ENCODE measurements around the gene REXO1.
A peak's percentile ranks its signal among the peaks of the same experiment; 100 is the strongest.

REXO1 gene

DNA sequence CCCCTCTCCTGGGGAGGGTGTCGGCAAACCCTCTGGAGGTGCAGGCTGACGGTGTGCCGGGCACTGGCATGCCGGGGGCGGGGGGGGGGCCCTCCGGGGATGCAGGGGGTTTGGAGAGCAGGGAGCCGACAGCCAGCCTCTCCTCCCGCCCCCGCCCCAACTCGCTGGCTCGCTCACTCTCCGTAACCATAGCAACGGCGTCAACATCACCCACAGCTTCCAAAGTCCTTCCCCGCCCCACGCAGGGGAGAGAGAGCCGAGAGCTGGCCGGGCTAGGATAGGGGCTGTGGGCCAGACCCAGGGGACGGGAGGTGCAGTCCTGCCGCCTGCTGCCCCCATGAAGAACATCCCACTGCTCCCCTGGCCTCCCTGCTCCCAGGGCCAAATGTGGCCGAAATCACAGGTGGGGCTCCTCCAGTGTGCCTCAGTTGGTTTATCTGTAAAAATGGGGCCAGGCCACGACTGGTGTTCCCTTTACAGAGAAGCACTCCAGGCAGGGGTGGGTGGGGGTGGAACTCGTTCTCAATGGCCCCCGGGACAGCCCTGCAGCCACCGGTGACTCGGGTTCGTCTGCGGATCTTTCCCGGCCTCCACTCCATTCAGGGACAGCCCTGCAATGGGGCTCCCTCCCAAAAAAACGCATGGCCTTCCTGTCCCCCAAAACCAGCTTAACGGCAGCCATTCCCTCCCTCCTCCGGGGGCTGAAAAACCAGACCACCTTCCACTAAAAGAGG lies 11.9 kb upstream of the REXO1 start:
- peak; percentile 46 to 56 for DNase-seq

GRCh38 chr19:1859331-1859781 lies 11.1 kb upstream of the REXO1 start:
- no peak for DNase-seq

GRCh38 chr19:1858412-1859081 lies 10.3 kb upstream of the REXO1 start:
- DNase-seq, result no peak

DNA sequence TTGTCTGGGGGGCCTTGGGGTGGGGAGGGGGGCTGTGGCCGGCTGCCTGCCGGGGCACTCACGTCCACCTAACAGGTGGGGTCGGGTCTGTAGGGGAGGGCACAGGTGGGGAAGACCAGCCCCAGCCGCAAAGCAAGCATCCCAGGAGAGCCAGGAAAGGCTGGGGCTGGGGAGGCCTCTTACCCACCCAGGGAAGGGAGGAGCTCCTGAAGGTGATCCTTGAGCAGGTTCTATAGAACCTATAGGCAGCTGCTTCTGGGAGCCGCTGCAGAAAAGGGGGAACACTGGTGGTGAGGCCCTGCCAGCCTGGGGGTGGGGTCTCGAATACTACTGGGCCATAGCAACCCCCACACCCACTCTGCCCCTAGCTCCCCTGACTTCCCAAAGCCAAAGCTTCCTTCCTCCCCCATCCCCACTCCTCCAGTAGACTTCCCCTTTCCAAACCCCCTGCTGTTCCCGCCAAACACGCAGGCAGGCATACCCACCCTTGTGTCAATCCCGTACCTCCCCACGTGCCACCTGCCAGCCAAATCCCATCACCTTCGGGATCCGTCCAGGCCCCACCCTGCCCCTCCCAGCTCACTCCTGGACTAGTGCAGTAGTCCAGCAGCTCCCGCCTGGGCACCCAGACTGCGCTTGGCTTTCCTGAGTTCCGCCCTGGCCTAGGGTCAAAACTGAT lies 9.5 kb upstream of the REXO1 start:
- DNase-seq, result no peak

- peak; percentile 44 to 58 for DNase-seq
Measured at GRCh38 chr19:1856698-1857603, 8.7 kb upstream of the REXO1 start.

- no peak for DNase-seq
Measured at GRCh38 chr19:1856345-1856697, 8.0 kb upstream of the REXO1 start.

GRCh38 chr19:1855828-1856255 lies 7.6 kb upstream of the REXO1 start:
- no peak for DNase-seq

DNA sequence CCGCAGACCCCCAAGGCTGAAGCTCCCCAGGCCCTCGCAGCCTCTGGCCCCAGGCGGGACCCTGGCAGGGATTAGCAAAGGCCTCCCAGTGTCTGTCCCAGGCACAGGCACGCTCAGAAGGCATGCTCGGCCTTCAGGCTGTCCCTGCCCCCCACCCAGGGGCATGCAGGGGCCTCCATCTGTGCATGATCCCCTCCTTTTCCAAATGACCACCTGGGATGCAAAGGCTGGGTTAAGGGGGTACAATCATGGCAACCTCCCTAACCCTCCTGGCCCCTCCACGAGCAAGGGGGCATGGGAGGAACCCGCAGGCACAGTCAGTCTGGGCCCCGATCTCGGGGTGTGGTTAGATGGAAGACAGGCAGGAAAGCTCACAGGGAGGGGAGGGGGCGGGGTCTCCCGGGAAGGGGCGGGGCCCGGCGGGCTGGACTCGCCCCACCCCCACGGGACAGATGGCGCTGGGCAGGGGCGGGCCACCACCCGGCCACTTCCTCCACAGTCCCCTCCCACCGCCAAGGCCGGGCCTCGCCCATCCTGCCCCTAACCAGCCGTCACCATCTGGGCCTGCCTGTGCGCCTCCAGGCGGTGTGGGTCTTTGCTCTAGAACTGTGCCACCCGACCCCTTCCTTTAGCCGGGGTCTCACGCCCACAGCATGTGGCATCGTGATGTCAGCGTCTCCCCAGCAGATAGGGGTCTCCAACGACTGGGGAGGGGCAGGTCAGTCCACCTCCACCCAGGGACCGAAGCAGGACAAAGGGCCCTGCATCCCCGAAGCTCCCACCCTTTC lies 7.0 kb upstream of the REXO1 start:
- DNase-seq, result peak; percentile 50 to 52

DNA sequence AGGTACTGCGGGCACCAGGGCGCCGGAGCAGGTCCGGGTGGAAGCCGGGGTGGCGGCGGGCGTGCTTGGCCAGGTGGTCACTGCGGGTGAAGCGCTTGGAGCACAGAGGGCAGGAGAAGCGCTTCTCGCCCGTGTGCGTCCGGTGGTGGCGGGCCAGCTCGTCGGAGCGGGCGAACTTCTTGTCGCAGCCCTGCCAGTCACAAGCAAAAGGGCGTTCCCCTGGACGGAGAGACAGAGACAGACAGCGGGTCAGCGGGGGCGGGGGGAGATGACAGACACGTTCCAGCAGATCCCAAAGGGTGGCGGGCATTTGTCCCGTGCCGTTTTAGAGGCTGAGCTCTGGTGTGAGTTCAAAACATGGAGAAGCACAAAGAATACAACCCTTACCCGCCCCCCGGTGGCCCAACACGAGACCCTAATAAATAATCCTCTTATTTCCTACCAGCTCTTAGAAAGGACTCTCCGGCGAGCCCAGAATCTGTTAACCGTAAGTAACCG lies 6.3 kb upstream of the REXO1 start:
- DNase-seq, result no peak

DNA sequence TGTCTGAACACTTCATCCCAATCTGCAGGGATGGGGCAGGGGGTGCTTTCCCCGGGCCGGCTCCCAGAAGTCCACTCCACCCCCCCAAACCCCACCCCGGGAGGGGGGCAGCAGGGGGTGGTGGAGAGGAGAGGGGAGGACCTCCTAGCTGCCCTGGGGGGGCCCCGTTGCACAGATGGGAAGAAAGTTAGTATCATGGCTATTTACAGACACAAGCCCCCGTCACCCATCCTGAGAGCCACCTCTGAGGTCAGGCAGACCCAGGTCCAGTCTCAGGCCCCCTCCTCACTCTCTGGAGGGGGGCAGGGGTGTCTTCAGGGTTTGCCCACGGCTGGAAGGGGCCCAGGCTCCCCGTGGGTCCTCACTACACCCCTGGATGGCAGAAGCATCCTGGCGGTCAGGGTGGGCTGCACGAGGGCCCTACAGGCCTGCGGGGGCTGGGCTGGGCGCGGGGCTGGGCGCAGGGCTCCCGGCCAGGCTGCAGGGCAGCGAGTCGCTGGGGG lies 5.8 kb upstream of the REXO1 start:
- DNase-seq, result no peak

GRCh38 chr19:1853295-1854038 lies 5.2 kb upstream of the REXO1 start:
- peak; percentile 65 to 69 for DNase-seq

DNA sequence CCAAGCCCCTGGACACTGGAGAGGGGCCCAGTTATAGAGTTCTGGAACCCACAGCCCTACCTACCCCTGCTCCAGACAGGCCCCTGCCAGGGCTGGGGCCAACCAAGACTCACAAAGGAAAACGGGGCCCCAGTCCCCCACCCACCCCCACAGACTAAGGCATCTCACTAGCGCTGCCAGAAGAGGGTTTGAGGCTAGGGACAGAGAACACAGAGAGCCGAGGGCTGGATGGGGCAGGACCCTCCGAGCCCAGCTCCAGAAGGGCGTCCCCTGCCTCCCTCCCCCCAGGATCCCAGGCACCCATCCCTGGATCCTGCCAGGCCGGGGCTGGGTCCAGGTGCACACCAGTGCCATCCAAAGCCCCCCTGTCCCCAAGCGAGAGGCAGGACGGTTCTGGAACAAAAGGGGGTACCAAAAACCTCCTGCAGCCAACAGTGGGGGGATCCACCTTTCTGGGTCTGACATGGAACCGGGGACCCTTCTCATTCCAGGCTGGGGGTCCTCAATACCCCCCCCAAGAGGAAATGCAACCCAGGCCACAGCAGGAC lies 4.4 kb upstream of the REXO1 start:
- no peak for DNase-seq

DNA sequence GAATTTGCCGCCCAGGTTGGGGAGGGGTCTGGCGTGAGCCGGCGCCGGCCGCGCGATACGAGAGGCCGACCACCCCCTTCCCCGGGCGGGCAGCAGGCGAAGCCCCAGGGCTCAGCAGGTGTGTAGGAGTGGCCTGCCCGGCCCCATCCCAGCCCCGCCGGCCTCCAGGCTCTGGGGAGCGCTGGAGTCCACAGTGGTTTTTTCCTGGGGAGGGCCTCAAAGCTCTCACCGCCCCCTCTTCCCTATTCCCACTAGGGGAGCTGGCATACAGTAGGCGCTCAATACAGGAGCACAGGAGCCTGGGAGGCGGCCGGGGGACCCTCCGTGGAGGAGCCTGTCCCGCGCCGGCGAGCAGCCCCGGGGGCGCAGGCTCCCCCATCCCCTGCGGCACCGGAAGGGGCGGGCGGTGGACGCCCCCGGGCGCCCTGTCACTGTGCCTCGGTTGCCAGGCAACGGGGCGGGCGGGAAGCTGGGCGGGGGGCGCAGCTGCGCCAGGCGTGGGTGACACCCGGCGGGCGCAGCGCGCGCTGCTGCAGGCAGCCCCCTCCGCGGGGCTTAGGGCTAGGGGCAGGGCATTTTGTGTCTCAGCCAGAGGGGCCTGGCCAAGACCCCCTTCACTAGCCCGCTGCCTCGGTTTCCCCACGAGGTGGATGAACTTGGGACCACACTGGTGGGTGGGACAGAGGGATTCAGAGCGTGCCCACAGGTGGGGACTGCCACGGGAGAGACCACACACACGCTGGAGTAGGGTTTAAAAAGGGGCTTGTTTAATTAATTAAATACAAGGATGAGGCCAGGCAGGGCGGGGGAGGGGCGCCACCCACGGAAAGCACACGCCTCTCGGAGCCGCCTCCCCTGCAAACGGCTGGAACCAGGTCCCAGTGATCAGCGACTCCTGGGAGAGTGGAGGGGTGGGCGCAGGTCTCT lies 3.6 kb upstream of the REXO1 start:
- DNase-seq, result peak; percentile 59 to 64

- DNase-seq, result no peak
Measured at GRCh38 chr19:1850809-1851653, 2.7 kb upstream of the REXO1 start.

DNA sequence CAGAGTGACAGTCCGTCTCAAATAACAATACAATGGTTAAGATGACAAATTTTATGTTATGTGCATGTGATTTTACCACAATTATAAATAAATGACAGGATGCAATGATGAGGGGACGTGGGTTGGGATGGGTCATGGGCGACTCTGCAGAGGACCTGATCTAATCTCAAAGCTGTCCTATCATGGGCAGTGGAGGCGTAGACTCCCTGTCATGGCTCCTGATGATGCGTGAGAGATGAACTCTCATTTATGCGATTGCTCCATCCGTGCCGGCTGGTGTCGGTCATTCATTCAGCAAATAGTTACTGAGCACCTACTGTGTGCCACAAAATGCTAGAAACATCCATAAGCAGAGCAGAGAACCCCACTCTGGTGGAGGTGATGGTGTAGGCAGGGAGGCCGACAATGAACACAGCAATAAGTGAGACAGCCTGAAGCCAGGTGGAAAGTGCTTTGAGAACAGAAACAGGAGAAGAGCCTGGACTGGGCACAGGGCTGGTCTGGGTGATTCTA lies 1.7 kb upstream of the REXO1 start:
- no peak for DNase-seq

DNA sequence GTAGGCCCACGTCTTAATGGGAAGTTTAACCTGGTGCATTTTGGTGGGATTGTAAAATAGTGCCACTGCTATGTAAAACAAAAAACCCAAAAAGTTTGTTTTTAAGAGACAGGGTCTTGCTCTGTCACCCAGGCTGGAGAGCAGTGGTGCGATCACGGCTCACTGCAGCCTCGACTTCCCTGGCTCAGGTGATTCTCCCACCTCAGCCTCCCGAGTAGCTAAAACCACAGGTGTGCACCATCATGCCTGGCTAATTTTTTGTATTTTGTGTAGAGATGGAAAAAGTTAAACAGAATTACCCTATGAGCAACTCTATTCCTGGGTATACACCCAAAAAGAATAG lies 820 bp upstream of the REXO1 start:
- DNase-seq, result no peak

DNA sequence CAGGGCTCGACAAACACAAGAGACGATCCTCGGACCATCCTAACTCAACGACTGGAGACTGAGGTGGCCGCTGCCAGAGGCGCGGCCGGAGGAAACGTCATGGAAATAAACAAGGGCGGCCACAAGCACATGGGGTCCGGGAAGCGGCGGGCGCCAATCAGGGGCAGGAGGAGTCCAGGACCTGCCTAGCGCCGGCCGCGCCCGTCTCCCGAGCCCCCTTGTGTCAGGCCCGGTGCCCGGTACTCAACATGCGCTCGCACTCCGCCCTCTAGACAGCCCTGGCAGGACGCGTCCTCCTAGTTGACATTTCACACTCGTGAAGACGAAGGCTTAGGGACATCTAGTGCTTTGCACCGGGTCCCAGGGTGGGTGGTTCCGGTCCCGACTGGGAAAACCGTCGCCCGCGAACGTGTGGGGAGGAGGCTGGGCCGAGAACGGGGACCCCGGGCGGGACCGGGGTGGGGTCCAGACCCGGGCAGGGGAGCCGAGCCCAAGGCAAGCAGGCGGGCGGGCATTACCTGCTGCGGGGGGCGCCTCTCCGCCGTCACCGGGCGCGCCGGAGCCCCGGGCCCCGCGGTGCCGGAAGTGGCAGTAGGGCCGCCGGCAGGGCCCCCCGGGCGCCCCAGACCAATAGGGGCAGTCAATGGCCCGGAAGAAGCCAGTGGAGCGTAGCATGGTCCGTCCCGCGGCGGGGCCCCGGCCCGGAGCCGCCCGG lies 442 bp downstream of the REXO1 start:
- DNase-seq, result no peak

- no peak for DNase-seq
Measured at GRCh38 chr19:1847348-1847683, 967 bp downstream of the REXO1 start.
